Skeletal muscle cell (primary cell): Measurements from ENCODE around the gene TBL2.
A peak's percentile ranks its signal among the peaks of the same experiment; 100 is the strongest.
"Not testable (repeated sequence)": the region's sequence is repeated elsewhere in the genome, so short reads cannot be mapped to it uniquely, and the experiment has no call there.

Experiments
- DNase-seq: peaks from one replicate; pipeline ENCODE4 v3.0.0-alpha.2; 2010; ENCODE audit warnings: low read depth
- H3K4me3 ChIP-seq: 2 replicates; pipeline ENCODE4 v1.5.1; 2011; ENCODE audit warnings: low read depth, mild to moderate bottlenecking, control low read depth, low read length, moderate library complexity

Gene TBL2, protein sequence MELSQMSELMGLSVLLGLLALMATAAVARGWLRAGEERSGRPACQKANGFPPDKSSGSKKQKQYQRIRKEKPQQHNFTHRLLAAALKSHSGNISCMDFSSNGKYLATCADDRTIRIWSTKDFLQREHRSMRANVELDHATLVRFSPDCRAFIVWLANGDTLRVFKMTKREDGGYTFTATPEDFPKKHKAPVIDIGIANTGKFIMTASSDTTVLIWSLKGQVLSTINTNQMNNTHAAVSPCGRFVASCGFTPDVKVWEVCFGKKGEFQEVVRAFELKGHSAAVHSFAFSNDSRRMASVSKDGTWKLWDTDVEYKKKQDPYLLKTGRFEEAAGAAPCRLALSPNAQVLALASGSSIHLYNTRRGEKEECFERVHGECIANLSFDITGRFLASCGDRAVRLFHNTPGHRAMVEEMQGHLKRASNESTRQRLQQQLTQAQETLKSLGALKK

DNA sequence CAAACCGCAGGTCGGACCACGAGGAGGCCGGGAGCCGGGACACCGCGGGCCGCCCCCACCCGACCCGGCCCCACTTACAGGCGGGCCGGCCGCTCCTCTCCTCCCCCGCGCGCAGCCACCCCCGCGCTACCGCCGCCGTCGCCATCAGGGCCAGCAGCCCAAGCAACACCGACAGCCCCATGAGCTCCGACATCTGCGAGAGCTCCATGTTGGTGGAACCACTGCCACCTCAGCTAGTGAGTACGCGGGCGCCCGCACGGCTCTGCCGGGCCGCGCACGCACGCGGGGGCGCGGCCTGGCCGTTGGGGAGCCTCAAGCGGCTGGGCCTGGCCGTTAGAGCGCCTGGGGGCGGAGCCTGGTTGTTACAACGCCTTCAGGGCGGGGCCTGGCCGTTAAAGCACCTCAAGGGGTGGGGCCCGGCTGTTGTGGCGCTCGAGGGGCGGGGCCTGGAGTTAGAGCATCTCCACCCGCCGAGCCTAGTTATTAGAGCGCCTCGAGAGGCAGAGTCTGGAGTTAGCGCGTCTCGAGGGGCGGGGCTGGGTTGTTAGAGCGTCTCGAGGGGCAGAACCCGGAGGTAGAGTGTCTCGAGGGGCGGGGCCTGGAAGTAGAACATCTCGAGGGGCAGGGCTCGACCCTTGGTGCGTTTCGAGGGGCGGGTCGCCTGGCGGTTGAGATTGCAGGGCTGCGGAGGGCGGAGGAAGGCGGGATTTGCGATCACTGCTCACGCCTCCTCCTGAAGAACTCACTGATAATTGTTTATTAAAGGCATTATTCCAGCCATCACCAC lies at the start of gene TBL2:
Gene TBL2, minus strand, starts transcription at position 238 of the 787 bp plus-strand sequence. Its CDS starts 30 bp downstream, at position 208.
- DNase-seq = peak; percentile 90
- peak within 1 kb of the TSS; percentile 96 for H3K4me3 ChIP-seq

DNA sequence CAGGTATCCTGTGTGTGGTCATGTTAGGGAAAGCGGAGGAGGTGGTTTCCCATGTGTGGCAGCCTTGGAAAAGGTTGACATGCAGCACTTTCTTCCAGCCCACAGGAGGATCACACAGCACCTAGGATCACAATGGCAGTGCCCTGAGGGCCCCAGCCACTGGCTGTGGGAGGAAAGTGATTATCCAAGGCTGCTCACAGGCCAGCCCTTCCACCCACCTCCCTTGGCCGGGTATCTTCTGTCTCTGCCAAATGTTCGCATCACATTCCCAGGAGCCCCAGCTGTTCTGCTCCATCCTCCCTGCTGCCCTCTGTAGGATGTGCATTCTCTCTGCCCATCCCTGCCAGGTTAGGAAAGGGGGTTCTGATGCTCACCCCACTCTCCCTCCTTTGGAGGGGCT lies 48.4 kb upstream of the TBL2 start:
- DNase-seq = no peak
- H3K4me3 ChIP-seq = no peak overlapping the region

DNA sequence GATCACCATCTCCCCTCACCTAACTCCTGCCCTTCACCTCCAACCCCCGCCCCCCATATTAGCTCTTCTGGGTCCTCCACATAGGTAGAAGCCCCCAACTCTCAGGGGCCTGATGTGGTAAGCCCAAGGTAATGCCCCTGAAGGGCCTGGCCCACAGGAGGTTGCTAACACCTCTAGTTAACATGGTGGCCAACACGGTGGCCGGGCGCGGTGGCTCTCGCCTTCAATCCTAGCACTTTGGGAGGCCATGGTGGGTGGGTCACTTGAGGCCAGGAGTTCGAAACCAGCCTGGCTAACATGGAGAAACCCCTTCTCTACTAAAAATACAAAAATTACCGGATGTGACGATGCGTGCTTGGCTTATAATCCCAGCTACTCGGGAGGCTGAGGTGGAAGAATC lies 46.9 kb upstream of the TBL2 start:
- H3K4me3 ChIP-seq = no peak overlapping the region
- DNase-seq = no peak

DNA sequence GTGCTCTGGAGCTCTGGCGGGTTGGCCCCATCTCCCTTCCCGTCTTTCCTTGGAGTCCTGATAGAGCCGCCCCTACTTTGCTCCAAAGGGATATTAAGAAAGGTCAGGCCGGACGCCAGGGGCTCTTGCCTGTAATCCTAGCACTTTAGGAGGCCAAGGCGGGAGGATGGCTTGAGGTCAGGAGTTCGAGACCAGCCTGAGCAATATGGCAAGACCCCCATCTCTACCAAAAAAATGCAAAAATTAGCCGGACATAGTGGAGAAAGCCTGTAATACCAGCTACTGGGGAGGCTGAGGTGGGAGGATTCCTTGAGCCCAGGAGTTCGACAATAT lies 46.3 kb upstream of the TBL2 start:
- peak overlapping the region; percentile 41 for H3K4me3 ChIP-seq
- no peak for DNase-seq

DNA sequence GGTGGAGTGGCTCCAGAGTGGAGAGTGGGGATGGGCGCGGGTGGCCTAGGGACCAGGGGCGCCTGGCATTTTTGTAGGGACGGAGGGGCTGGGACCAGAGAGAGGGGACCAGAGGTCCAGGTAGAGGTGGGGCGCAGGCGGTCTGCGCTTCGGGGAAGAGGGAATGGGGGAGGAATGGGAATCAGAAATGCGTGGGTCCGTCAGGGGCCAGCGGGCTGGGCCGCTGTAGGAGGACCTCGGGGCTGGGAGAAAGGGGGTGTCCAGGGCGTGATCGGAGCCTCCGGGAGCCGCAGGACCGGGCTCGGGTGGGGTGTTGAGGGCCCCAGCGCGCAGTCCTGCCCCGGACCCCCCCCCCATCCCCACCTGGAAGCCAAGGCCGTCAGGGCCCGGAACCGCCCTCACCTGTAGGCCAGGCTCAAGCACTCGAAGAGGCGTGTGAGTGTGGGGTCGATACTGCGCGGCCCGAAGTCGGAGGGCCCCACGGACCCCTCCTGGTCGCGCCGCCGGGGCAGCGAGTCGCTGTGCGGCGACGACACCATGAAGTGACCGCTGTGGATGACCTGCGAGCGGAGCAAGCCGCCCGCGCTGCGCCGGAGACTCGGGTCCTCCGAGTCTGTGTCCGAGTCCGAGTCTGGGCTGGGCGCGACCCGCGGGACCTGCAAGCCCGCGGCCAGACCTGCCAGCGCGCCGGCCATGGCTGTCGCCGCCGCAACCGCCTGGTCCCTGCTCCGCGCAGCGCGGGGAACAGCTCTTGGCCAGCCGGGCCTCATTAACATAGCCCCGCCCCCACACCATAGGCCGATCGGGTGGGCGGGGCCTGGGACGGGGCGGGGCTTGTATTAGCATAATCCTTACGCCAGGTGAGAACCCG lies 45.7 kb upstream of the TBL2 start, which contains the start of gene MLXIPL:
Gene MLXIPL, minus strand, starts transcription at position 725 of the 871 bp plus-strand sequence. Its CDS starts 30 bp downstream, at position 695.
- DNase-seq = no peak
- peak within 1 kb of the TSS; percentile 41 for H3K4me3 ChIP-seq

DNA sequence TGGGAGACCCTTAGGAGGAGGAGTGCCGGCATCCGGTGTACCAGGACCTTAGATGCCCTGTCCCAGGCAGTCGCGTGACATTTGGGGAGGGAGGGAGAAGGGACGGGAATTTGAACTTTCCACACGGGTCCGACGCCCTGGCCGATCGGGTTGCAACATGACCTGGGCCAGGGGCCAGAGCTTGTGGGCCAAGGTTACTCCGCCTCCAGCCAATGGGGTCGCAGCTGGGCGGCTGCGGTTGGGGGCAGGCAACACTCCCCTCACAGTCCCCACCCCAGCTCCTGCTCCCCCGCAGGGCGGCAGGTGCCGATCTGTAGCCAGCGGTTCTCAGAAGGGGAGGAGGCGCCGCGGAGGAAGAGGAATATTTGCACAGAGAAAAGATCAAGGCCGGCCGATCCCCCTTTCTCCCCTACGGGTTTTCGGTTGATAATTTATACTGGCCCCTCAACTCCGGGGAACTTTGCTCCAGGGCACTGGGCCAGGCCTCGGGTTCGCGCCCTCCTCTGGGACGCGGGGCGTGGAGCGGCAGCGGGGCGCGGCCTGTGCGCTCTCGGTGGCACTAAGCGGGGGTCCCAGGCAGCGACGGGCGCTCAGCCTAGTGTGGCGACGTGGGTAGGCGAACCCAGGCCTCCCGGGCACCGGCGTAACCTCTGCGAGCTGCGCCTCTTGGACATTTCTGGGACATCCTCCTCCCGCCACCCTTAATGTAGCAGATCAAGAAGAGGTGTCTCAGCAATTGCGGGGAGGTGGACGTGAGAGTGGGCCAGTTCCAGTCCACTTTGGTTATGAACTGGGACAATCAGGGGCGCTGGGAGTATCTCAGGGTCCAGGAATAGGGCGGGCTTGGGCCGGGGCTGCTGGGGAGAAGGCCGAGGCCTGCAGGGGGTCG lies 44.8 kb upstream of the TBL2 start:
- no peak overlapping the region for H3K4me3 ChIP-seq
- DNase-seq = no peak

DNA sequence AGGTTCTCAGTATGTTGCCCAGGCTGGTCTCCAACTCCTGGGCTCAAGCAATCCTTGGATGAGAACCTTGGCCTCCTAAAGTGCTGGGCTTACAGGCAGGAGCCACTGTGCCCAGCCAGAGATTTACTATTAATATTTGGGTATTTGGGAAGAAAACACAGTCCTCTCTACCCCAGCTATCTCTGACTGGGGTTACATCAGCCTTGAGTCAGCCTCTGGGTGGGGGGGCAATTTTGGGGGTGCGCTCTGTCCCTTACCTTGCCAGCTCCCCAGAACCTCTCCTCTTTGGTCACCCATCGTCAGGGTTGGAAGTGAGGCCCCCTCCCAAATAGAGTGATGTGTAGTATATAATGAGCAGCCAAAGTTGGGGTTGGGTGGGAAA lies 44.1 kb upstream of the TBL2 start:
- DNase-seq = no peak
- H3K4me3 ChIP-seq = no peak overlapping the region

DNA sequence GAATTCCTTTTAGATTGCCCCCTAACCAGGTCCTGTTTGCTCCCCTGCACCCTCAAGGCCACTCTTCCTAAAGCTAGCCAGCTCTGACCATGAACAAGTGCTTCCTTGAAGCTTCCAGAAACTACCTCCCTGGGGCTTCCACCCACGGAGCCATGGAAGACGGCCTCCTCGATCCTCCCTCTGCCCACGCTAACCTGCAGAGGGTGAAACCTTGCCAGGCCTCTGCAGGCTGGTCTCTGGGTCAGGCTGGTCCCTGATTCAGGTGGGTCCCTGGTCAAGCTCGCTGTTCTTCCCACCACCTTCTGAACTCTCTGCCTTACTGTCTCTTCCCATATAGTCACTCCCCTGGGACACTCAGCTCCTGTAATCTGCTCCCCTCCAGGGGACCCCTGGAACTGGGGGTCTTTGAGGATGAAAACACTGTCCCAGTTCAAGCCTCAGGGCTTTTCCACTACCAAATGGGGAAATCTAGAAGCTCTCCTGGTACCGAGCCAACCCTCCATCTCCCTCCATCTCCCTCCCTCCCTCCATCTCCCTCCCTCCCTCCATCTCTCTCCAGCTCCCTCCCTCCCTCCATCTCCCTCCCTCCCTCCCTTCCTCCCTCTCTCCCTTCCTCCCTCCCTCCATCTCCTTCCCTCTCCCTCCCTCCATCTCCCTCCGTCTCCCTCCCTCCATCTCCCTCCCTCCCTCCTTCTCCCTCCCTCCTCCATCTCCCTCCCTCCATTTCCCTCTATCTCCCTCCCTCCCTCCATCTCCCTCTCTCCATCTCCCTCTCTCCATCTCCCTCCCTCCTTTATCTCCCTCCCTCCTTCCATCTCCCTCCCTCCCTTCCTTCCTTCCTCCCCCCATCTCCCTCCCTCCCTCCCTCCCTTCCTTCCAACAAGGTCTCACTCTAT lies 43.0 kb upstream of the TBL2 start:
- H3K4me3 ChIP-seq = no peak overlapping the region
- DNase-seq = no peak

DNA sequence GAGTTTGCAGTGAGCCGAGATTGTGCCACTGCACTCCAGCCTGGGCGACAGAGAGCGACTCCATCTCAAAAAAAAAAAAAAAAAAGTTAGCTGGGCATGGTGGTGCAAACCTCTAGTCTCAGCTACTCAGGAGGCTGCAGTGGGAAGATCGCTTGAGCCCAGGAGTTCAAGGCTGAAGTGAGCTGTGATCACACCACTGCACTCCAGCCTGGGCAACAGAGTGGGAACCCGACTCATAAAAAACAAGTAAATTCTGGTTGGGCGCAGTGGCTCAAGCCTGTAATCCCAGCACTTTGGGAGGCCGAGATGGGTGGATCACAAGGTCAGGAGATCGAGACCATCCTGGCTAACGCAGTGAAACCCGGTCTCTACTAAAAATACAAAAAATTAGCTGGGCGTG lies 41.0 kb upstream of the TBL2 start:
- H3K4me3 ChIP-seq, DNase-seq: not testable (repeated sequence)

DNA sequence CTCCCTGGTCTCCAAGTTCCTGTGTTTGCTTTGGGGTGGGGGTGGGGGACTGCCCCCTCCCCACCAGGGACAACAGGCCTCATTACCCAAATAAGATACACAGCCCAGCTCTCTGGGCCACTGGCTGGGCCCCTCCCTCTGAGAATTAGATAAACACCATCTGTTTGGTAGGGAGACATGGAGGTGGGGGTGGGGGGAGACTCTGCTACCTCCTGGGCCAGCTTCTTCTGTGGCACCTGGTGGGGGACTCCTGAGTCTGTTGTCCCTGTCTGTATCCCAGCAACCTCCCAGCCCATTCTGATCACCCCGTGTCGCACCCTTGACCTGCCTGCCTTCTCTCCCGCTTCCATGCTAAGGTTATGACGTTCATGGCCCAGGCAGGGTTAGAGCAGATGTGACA lies 40.2 kb upstream of the TBL2 start:
- DNase-seq = no peak
- H3K4me3 ChIP-seq = no peak overlapping the region

DNA sequence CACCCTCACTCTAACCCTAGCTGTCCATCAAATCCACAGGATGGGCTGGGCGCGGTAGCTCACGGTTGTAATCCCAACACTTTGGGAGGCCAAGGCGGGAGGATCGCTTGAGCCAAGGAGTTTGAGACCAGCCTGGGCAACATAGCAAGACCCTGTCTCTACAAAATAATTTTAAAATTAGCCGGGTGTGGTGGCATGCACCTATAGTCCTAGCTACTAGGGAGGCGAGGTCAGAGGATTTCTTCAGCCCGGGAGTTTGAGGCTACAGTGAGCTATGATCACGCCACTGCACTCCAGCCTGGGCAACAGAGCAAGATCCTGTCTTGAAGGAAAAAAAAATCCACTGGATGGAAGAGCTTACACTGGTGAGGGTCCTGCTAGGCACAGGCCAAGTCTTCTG lies 39.1 kb upstream of the TBL2 start:
- DNase-seq, H3K4me3 ChIP-seq: not testable (repeated sequence)

DNA sequence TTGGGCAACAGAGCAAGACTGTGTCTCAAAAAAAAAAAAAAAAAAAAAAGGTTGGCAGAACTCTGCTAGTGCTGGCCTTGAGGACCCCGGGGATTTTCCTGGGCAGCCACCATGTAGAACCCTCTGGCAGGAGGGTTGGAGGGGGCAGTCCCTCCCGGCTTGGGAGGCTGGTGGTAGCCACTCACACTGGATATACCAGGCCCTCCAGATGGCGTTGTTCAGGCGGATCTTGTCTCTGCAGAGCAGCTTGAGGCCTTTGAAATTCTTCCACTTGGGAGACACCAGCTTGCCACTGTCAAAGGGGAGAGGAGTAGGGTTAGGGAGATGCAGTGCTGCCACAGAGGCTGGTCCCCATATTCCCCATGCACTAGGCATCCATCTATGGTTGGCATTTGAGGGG lies 37.5 kb upstream of the TBL2 start:
- no peak overlapping the region for H3K4me3 ChIP-seq
- DNase-seq = no peak

DNA sequence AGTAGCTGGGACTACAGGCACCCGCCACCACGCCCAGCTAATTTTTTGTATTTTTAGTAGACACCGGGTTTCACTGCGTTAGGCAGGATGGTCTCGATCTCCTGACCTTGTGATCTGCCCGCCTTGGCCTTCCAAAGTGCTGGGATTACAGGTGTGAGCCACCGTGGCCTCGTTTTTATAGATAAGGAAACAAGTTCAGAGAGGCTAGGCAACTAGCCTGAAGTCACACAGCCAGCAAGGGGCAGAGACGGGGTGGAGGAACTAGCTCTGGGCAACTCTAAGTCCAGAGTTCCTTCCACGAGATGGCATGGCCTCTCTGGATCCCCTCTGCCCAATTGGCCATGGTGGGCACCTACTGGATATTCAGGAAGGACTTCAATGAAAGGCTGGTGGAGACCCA lies 36.6 kb upstream of the TBL2 start:
- DNase-seq, H3K4me3 ChIP-seq: not testable (repeated sequence)

DNA sequence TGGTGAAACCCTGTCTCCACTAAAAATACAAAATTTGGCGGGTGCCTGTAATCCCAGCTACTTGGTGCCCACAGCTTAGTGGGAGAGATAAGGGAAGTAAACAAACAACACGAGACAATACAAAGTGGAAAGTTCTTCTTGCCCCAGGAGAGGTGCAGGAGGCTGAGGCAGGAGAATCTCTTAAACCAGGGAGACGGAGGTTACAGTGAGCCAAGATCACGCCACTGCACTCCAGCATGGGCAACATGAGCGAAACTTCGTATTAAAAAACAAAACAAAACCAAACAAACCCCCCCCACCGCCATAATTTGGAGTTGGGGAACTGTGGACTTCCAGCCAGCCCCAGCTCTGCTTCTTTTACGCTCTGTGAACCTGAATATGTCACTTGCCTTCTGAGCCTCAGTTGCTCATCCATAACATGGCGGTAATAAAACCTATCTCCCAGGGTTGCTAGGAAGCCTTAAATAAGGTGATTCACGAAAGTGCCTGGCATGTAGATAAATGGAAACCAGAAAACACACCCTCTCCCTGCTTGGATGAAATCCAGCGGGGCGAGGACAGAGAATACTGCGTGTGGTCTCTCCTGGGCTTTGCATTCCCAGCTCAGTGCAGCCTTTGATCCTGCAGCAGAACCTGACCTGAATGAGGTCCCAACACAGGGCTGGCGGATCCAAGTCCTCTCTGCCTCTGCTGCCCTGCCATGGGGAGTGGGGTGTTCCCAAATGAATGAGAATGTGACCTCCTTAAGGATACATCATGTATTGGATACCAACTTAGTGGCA lies 35.8 kb upstream of the TBL2 start:
- no peak overlapping the region for H3K4me3 ChIP-seq
- no peak for DNase-seq

DNA sequence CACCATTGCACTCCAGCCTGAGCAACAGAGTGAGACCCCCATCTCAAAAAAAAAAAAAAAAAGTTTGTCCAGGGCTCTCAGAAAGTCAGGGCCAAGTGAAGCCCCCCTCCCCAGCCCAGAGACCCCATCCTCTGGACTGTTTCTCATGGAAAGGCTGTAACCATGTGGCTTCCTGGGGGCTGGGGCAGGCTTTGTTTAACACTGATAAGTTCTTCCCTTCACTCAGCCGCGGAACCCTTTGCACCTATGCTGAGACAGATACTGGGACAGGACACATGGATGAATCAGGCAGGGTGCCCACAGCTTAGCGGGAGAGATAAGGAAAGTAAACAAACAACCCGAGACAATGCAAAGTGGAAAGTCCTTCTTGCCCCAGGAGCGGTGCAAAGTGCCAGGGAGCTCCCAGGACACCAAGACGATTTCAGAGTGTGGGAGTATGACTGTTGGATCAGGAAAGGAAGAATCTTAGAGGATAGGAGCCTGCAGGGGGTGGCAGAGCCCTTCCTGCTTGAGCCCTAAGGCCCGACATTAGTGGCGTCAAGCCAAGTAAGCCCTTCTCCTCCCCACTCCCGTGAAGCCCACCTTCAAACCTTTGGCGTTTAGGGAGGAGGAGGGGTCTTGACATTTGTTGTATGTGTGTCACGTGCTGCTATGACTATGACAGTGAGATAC lies 34.4 kb upstream of the TBL2 start:
- no peak for DNase-seq
- H3K4me3 ChIP-seq = no peak overlapping the region

DNA sequence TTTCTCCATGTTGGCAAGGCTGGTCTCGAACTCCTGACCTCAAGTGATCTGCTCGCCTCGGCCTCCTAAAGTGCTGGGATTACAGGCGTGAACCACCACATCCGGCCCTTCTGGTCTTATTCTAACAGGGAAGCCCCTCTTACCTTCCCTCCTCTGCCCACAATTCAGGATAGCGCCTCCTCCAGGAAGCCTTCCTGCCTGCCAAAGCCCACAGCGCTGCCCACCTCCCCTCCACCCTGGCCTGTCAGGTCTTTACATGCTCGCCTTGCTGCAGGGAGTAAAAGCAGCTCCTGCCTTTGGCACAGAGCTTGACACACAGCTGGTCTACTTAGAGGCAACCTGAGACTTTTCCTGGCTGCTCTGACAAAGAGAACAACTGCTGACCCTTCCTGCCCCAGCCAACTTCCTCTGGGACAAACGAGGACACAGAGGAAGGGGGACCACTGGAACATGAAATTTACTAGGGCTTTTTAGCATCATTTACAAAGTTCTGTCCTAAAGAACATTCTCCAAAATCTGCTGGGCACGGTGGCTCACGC lies 32.7 kb upstream of the TBL2 start:
- no peak overlapping the region for H3K4me3 ChIP-seq
- no peak for DNase-seq
